HepG2 (cell line): ENCODE measurements around the gene FUZ. TPM values are rescaled to one million over a fixed set of nuclear protein-coding genes. Genes with fewer than 3 reads are reported as not detected.

Experiments
- ATAC-seq: fragments of 200-7000 bp; cut with Tn5 transposase; 3 replicates; pipeline ENCODE4 v1.9.1; 2020; ENCODE audit warnings: mild to moderate bottlenecking, moderate library complexity
- BruUV-seq: library from RNA; stranded (reverse); fragments of 400-500 nt; replicated peaks from 2 replicates; lab custom pipeline; 2021; lab: Mats Ljungman, UMichigan
- CTCF ChIA-PET: fragments of 300-600 bp; formaldehyde crosslinking; extraction: SDS; loops from one replicate; lab custom pipeline; 2021; ENCODE audit warnings: low total read pairs, inconsistent platforms, low intra/inter-chr PET ratio; lab: Yijun Ruan, JAX
- POLR2A ChIA-PET: fragments of 350-600 bp; sonication (Branson Sonifier 250); formaldehyde crosslinking; loops from one replicate; lab custom pipeline; 2020; ENCODE audit warnings: antibody characterized with exemption, inconsistent platforms; lab: Yijun Ruan, JAX
- DNase-seq: peaks from one replicate; pipeline ENCODE4 v3.0.0-alpha.2; 2015; ENCODE audit warnings: low spot score
- FAIRE-seq: peaks from 3 replicates; lab custom pipeline; 2011; peaks lifted over from hg19 to GRCh38; lab: Jason Lieb, UNC
- H2AFZ ChIP-seq: one replicate; pipeline ENCODE4 v1.6.1; 2011; ENCODE audit warnings: low read length, inconsistent platforms
- H3K27ac ChIP-seq: fragments of 300-600 bp; 3 replicates; pipeline ENCODE4 v1.8.0; 2011; ENCODE audit warnings: mixed run types, mild to moderate bottlenecking, mixed read lengths, low read length, inconsistent platforms; ENCODE audit not compliant: insufficient read depth; ENCODE audit errors: extremely low read length
- H3K27me3 ChIP-seq, 2 experiments: fragments of 200-600 bp in 1 of 2; 2 replicates in 1 of 2; 3 replicates in 1 of 2; pipeline versions ENCODE4 v1.6.0 to v1.8.0; 2011; ENCODE audit warnings: low read length in 2 of 2, mild to moderate bottlenecking in 2 of 2, moderate library complexity in 2 of 2, inconsistent platforms in 1 of 2; ENCODE audit not compliant: insufficient read depth in 2 of 2, control insufficient read depth in 1 of 2
- H3K36me3 ChIP-seq, 2 experiments: fragments of 200-600 bp in 1 of 2; replicated peaks in 1 of 2; 2 replicates in 1 of 2; 3 replicates in 1 of 2; pipeline versions ENCODE4 v1.5.1 to v1.8.0; 2011; ENCODE audit warnings: low read length in 2 of 2, inconsistent platforms in 1 of 2; ENCODE audit not compliant: insufficient read depth in 2 of 2, control insufficient read depth in 1 of 2
- H3K4me1 ChIP-seq: 2 replicates; pipeline ENCODE4 v1.5.1; 2012; ENCODE audit warnings: low read length, inconsistent platforms; ENCODE audit not compliant: insufficient read depth
- H3K4me2 ChIP-seq: 2 replicates; pipeline ENCODE4 v1.6.0; 2011; ENCODE audit warnings: low read depth, low read length, inconsistent platforms
- H3K4me3 ChIP-seq, 3 experiments: fragments of 200-600 bp in 1 of 3; sonication (generic), shearing (Covaris generic) in 1 of 3; replicated peaks in 1 of 3; 2 replicates each; pipeline ENCODE4 v1.5.1; 2011 to 2016; ENCODE audit warnings: low read length in 3 of 3, inconsistent platforms in 2 of 3, low read depth in 2 of 3, mild to moderate bottlenecking in 2 of 3, control low read depth in 1 of 3, mixed read lengths in 1 of 3; ENCODE audit not compliant: insufficient read depth in 1 of 3
- H3K79me2 ChIP-seq: one replicate; pipeline ENCODE4 v1.6.1; 2011; ENCODE audit warnings: low read length, inconsistent platforms; ENCODE audit not compliant: insufficient read depth
- H3K9ac ChIP-seq: 2 replicates; pipeline ENCODE4 v1.6.0; 2011; ENCODE audit warnings: mild to moderate bottlenecking, low read depth, low read length, inconsistent platforms; ENCODE audit not compliant: insufficient read depth
- H3K9me3 ChIP-seq: 2 replicates; pipeline ENCODE4 v1.5.1; 2012; ENCODE audit warnings: mild to moderate bottlenecking, low read length
- H4K20me1 ChIP-seq: 2 replicates; pipeline ENCODE4 v1.6.0; 2011; ENCODE audit warnings: inconsistent platforms, mild to moderate bottlenecking, low read length, moderate library complexity; ENCODE audit not compliant: insufficient read depth
- RARG ChIP-seq: sonication (generic); formaldehyde crosslinking; IDR thresholded peaks from 2 replicates; pipeline ENCODE4 v1.4.0; 2020; ENCODE audit warnings: low read depth, mild to moderate bottlenecking, missing genetic modification reagents
- SIN3A ChIP-seq: IDR thresholded peaks from 2 replicates; pipeline ENCODE4 v1.6.1; 2011; ENCODE audit warnings: low read depth, mild to moderate bottlenecking, control low read depth, low read length, borderline replicate concordance
- SMAD1 ChIP-seq: sonication (generic); formaldehyde crosslinking; IDR thresholded peaks from 2 replicates; pipeline ENCODE4 v1.4.0; 2020; ENCODE audit warnings: missing genetic modification reagents, low read depth, mild to moderate bottlenecking, borderline replicate concordance
- SOX6 ChIP-seq, 2 experiments: fragments of 450-650 bp in 1 of 2; sonication (generic) in 1 of 2; formaldehyde crosslinking in 1 of 2; IDR thresholded peaks; 2 replicates each; pipeline versions ENCODE4 v1.4.0 to v1.6.1; 2017 to 2020; ENCODE audit warnings: antibody characterized with exemption in 1 of 2, mild to moderate bottlenecking in 1 of 2, missing genetic modification reagents in 1 of 2
- SP2 ChIP-seq: sonication (generic); formaldehyde crosslinking; IDR thresholded peaks from 2 replicates; pipeline ENCODE4 v1.5.1; 2020; ENCODE audit warnings: mild to moderate bottlenecking, missing genetic modification reagents
- TAF15 ChIP-seq: fragments of 200-400 bp; formaldehyde crosslinking; IDR thresholded peaks from one replicate; pipeline ENCODE4 v1.6.1; 2018; ENCODE audit warnings: mild to moderate bottlenecking, low read depth, low read length; ENCODE audit not compliant: poor library complexity, severe bottlenecking
- TARDBP ChIP-seq: sonication (generic); formaldehyde crosslinking; IDR thresholded peaks from 2 replicates; pipeline ENCODE4 v1.8.0; 2022; ENCODE audit warnings: mild to moderate bottlenecking, missing genetic modification reagents
- ZIK1 ChIP-seq: sonication (generic); formaldehyde crosslinking; IDR thresholded peaks from 2 replicates; pipeline ENCODE4 v1.5.0; 2020; ENCODE audit warnings: mild to moderate bottlenecking, low read depth, missing genetic modification reagents, borderline replicate concordance
- ZNF20 ChIP-seq: sonication (generic); formaldehyde crosslinking; IDR thresholded peaks from 2 replicates; pipeline ENCODE4 v1.4.0; 2020; ENCODE audit warnings: mild to moderate bottlenecking, moderate library complexity, missing genetic modification reagents
- WGBS: methylation state at CpG from one replicate; pipeline ENCODE4 v1.1.6; 2017; ENCODE audit warnings: low lambda C conversion rate; 5-methylcytosine and 5-hydroxymethylcytosine counted together
- in situ Hi-C: cut with HindIII; loops from 2 replicates; pipeline ENCODE4 v1.10.0; 2017; ENCODE audit warnings: low pct_unique_long_range_greater_than_20kb; ENCODE audit not compliant: extremely low pct_ligation_motif_present
- intact Hi-C: fragments of 100-400 bp; cut with micrococcal nuclease; formaldehyde crosslinking; loops from one replicate; pipeline ENCODE4 v1.10.0; 2022; ENCODE audit not compliant: unreplicated experiment
- polyA plus RNA-seq, 8 experiments: library from polyadenylated mRNA; depleted of rRNA in 3 of 8; stranded (reverse) in 7 of 8; unstranded in 1 of 8; fragments of >200 nt; fragmentation: Illumina TruSeq in 4 of 8; extraction: Trizol in 4 of 8; gene quantifications; 2 replicates each; pipeline versions ENCODE4 v1.2.1 to v1.2.3, GENCODE V29; 2011 to 2016; ENCODE audit warnings: low read depth in 4 of 8, missing spikeins in 1 of 8, mixed read lengths in 1 of 8; ENCODE audit not compliant: insufficient read depth in 1 of 8
- total RNA-seq, 5 experiments: library from RNA; depleted of rRNA; stranded (reverse); fragments of >200 nt; fragmentation: Illumina TruSeq; extraction: Trizol; gene quantifications; 2 replicates each; pipeline ENCODE4 v1.2.3, GENCODE V29; 2016; ENCODE audit warnings: low read depth in 1 of 5
- TF ChIP-seq, protein P1 (sequence below): sonication (generic); formaldehyde crosslinking; IDR thresholded peaks from 2 replicates; pipeline ENCODE4 v1.4.0; 2020; ENCODE audit warnings: mild to moderate bottlenecking, missing genetic modification reagents, borderline replicate concordance
- TF ChIP-seq, protein P2 (sequence below): sonication (generic); formaldehyde crosslinking; IDR thresholded peaks from 2 replicates; pipeline ENCODE4 v1.8.1; 2023; ENCODE audit warnings: mild to moderate bottlenecking, missing genetic modification reagents
- TF ChIP-seq, protein P3 (sequence below): sonication (generic); formaldehyde crosslinking; IDR thresholded peaks from 2 replicates; pipeline ENCODE4 v1.5.1; 2020; ENCODE audit warnings: missing genetic modification reagents, mild to moderate bottlenecking, borderline replicate concordance
- TF ChIP-seq, protein P4 (sequence below): sonication (generic); formaldehyde crosslinking; IDR thresholded peaks from 2 replicates; pipeline ENCODE4 v1.4.0; 2020; ENCODE audit warnings: mild to moderate bottlenecking, missing genetic modification reagents

The FUZ gene
- total and polyA plus RNA-seq, 2 of the 13 experiments (the other 11 are each of a cell fraction or from before 2014, with no cell fraction given), result 0.08 TPM; not detected in 1

DNA sequence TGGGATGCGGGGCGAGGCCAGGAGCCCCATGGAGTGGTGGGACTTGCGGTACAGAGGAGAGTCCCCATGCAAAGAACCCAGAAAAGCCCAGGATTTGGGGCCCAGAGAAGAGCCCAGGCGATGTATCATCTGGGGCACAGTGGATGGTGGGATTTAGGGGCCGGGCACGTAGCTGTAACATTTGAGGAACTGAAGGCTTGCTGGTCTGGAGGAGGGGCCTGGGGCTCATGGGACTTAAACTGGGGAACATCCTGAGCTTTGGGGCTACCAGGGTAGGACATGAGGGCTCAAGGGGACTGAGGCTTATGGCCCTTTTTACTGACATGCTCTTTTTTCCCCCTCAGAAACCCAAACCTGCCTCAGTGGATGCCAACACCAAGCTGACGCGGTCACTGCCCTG, 18.5 kb upstream of the FUZ start:
- FAIRE-seq (no peak), ATAC-seq (no peak)
- intact Hi-C loops, result no loop called here
- CTCF ChIA-PET, result no interaction called here
- WGBS, result 98% methylated on average over 4 of the region's 8 CpGs
- Histone ChIP-seq H2AFZ (no peak overlapping the region), H3K4me2 (no peak overlapping the region), H3K4me3 (no peak overlapping the region), H3K9ac (no peak overlapping the region), H3K27me3 (no peaks in the 10 kb centered on the region), H4K20me1 (no peaks in the 10 kb centered on the region), H3K79me2 (no peaks in the 10 kb centered on the region), H3K4me1 (no peaks in the 10 kb centered on the region), H3K36me3 (peaks cover 32 to 58% of the 10 kb centered on the region in 2 experiments), H3K9me3 (no peaks in the 10 kb centered on the region), H3K27ac (no peak overlapping the region)
- BruUV-seq, result no TSS peak
- in situ Hi-C loops, result no loop called here
- POLR2A ChIA-PET, result no interaction called here
- TF ChIP-seq TAF15 (no peak), ZNF20 (CRISPR knock-in tag) (no peak), TARDBP (CRISPR knock-in tag) (no peak)
- TF ChIP-seq, all 625 proteins: peak for 0
- DNase-seq, result no peak

DNA sequence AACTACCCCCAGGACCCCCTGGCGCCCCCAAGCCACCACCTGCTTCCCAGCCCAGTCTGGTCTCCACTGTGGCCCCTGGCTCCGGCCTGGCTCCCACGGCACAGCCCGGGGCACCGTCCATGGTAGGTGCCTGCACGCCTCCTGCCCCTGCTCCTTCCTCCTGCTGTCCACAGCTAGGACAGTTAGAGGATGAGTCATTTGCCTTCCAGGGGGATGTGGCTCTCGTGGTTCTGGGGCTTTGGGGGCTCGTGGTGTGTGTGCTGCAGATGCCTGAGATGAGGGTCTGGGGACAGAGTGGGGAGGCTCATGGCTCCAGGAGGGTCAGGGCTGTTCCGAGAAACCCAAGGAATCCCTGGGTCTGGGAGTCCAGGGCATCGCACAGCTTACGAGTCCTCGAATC, 17.7 kb upstream of the FUZ start:
- no peaks in the 10 kb centered on the region for H3K9me3 ChIP-seq
- no peak for ATAC-seq
- FAIRE-seq, result no peak
- H3K4me2 ChIP-seq, result no peak overlapping the region
- no peak overlapping the region for H2AFZ ChIP-seq
- in situ Hi-C loops, result no loop called here
- ChIA-PET CTCF (no interaction called here), POLR2A (no interaction called here)
- H3K9ac ChIP-seq, result no peak overlapping the region
- no peaks in the 10 kb centered on the region for H4K20me1 ChIP-seq
- no peak for DNase-seq
- no peak overlapping the region for H3K27ac ChIP-seq
- H3K27me3 ChIP-seq, result no peaks in the 10 kb centered on the region
- no peaks in the 10 kb centered on the region for H3K79me2 ChIP-seq
- 99% methylated on average over 10 of the region's 12 CpGs for WGBS
- intact Hi-C loops, result no loop called here
- BruUV-seq, result no TSS peak
- H3K4me3 ChIP-seq, result no peak overlapping the region
- peaks cover 27 to 58% of the 10 kb centered on the region in 2 experiments for H3K36me3 ChIP-seq
- no peaks in the 10 kb centered on the region for H3K4me1 ChIP-seq
- TF ChIP-seq SP2 (no peak), SIN3A (no peak), SOX6 (IDR thresholded peaks at IDR 0.05) (no peak), SOX6 (CRISPR knock-in tag; IDR thresholded peaks at IDR 0.05) (no peak), RARG (CRISPR knock-in tag) (no peak), SMAD1 (CRISPR knock-in tag) (no peak), ZIK1 (CRISPR knock-in tag) (no peak)
- TF ChIP-seq, protein P1, sequence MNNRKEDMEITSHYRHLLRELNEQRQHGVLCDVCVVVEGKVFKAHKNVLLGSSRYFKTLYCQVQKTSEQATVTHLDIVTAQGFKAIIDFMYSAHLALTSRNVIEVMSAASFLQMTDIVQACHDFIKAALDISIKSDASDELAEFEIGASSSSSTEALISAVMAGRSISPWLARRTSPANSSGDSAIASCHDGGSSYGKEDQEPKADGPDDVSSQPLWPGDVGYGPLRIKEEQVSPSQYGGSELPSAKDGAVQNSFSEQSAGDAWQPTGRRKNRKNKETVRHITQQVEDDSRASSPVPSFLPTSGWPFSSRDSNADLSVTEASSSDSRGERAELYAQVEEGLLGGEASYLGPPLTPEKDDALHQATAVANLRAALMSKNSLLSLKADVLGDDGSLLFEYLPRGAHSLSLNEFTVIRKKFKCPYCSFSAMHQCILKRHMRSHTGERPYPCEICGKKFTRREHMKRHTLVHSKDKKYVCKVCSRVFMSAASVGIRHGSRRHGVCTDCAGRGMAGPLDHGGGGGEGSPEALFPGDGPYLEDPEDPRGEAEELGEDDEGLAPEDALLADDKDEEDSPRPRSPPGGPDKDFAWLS (CRISPR knock-in tag), result no peak
- TF ChIP-seq, protein P2, sequence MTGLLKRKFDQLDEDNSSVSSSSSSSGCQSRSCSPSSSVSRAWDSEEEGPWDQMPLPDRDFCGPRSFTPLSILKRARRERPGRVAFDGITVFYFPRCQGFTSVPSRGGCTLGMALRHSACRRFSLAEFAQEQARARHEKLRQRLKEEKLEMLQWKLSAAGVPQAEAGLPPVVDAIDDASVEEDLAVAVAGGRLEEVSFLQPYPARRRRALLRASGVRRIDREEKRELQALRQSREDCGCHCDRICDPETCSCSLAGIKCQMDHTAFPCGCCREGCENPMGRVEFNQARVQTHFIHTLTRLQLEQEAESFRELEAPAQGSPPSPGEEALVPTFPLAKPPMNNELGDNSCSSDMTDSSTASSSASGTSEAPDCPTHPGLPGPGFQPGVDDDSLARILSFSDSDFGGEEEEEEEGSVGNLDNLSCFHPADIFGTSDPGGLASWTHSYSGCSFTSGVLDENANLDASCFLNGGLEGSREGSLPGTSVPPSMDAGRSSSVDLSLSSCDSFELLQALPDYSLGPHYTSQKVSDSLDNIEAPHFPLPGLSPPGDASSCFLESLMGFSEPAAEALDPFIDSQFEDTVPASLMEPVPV (CRISPR knock-in tag), result no peak
- TF ChIP-seq, protein P3, sequence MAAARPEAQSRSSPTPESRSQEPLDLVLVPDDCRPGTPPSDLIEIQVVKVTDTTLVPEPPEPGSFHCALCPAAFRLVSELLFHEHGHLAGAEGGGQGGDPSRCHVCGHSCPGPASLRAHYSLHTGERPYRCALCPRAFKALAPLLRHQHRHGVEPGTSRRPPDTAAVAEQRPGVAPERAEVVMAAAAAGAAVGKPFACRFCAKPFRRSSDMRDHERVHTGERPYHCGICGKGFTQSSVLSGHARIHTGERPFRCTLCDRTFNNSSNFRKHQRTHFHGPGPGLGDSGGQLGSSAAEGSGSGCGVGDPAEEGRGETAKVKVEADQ (CRISPR knock-in tag), result no peak
- TF ChIP-seq, protein P4, sequence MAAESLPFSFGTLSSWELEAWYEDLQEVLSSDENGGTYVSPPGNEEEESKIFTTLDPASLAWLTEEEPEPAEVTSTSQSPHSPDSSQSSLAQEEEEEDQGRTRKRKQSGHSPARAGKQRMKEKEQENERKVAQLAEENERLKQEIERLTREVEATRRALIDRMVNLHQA (CRISPR knock-in tag), result no peak
